GM12865 (cell line): ENCODE results near the gene CACNA1G.

Experiments used
- DNase-seq: peaks from one replicate; pipeline ENCODE4 v3.0.0; 2010; ENCODE audit warnings: low read depth
- H3K4me3 ChIP-seq: 2 replicates; pipeline ENCODE4 v1.5.1; 2011; ENCODE audit warnings: mild to moderate bottlenecking, low read depth, low read length, control low read depth
- TF ChIP-seq, protein P1 (sequence below): IDR thresholded peaks from 2 replicates; pipeline ENCODE4 v1.5.1; 2011; ENCODE audit warnings: low read length, control low read depth, low read depth, inconsistent platforms; ENCODE audit not compliant: insufficient read depth; ENCODE audit errors: missing control alignments

CACNA1G gene

DNA sequence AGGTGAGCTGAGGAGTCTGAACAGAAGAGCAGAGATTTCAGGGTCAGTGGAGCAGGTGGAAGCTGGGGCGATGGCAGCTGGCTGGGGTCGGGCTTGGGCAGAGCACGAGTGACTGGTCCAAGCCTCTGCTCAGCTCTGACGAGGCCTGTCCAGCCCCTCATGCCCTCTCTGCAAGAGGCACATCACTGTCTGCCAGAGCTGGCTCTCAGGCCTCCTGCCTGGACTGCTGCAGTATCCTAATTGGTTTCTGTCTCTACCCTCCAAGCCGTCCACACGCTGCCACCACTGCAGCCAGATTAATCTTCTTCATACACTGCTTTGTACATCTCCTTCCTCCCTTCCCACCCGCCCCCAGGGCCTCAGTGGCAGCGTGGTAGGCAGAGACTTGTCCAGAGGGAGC is 25.4 kb downstream of the CACNA1G start:
- TF ChIP-seq, protein P1, sequence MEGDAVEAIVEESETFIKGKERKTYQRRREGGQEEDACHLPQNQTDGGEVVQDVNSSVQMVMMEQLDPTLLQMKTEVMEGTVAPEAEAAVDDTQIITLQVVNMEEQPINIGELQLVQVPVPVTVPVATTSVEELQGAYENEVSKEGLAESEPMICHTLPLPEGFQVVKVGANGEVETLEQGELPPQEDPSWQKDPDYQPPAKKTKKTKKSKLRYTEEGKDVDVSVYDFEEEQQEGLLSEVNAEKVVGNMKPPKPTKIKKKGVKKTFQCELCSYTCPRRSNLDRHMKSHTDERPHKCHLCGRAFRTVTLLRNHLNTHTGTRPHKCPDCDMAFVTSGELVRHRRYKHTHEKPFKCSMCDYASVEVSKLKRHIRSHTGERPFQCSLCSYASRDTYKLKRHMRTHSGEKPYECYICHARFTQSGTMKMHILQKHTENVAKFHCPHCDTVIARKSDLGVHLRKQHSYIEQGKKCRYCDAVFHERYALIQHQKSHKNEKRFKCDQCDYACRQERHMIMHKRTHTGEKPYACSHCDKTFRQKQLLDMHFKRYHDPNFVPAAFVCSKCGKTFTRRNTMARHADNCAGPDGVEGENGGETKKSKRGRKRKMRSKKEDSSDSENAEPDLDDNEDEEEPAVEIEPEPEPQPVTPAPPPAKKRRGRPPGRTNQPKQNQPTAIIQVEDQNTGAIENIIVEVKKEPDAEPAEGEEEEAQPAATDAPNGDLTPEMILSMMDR, result no peak
- DNase-seq, result no peak
- no peak overlapping the region for H3K4me3 ChIP-seq

DNA sequence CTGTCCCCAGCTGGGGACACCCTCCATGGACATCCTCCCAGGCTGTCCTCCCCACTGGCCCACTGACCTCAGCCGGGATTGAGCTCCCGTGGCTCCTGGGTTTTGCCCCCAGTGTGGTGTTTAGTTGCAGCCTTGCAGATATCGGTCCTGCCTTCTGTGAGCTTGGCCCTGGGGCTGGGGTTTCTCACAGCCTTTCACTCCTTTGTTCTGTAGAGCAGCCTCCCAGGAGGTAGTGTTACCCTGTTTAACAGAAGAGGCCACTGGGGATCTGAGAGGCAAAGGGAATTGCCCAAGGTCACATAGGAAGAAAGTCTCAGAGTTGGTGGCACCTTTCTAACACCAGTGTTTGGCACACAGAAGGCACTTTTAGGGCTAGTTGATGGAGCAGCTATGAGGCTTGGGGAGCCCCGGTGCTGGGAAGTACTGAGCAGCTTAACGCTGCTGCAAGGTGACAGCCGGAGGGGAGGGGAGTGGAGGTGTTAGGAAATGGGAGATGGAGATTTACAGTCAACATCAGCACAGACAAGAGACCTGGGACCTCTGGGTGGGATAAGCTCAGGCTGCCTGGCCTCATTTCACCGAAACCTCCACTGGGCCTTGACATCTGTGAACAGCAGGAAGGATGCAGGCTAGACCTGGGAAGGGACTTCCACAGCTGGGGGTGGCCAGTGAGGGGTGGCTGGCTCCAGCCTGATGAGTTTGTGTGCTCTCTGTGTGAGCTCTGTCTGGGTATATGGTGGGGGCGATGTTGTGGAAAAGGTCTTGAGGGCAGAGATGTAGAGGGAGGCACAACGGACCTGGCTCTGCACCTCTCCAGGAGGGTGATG is 26.1 kb downstream of the CACNA1G start:
- no peak overlapping the region for H3K4me3 ChIP-seq
- TF ChIP-seq, protein P1, result no peak
- DNase-seq, result no peak

DNA sequence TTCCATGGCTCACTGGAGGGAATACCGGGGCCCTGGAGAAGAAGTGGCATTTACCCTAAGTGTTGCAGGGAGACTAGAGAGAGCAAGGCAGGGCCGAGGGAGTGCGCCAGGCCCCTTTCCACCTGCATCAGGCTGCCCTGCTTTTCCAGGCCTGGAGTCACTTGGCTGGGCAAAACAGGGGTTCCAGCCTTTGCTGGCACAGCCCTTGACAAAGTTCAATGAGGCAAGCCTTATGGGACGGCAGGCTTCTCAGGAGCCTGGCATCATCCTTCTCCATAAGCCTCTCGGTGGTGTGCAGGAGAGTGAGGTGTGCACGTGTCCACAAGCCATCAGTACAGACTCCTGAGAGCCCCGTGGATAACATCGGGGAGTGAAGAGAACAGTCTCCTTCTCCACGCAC is 27.1 kb downstream of the CACNA1G start:
- TF ChIP-seq, protein P1, result no peak
- DNase-seq, result no peak
- H3K4me3 ChIP-seq, result no peak overlapping the region

DNA sequence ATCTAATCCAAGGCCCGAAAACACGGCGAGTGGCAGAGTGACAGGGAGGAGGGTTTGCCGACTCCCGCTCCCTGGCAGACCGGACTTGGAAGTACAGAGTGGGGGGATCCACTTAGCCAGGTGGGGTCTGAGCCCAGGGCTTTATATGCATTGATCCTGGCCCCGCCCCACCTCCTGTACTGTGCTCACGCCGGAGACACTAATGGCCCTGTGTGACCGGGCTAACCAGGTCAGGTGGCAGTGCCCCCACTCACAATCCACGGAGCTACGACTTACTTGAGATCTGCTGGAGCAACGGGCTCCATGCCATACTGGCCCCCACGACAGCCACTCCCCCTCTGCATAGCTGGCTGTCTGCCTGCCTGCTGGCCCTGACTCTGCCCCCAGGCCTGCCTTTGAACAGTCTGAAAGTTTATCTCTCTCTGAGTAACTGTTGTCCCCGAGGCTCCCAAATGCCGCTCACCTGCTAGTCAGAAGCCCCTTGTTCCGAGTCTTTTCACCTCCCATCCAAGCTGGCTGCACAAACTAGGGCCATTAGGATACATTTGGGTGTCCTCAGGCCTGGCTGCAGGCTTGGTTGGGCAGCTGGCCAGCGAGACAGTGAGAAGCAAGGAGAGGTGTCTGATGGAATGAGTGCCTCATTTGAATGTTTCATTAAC is 28.0 kb downstream of the CACNA1G start:
- DNase-seq, result no peak
- TF ChIP-seq, protein P1, result no peak
- no peak overlapping the region for H3K4me3 ChIP-seq

DNA sequence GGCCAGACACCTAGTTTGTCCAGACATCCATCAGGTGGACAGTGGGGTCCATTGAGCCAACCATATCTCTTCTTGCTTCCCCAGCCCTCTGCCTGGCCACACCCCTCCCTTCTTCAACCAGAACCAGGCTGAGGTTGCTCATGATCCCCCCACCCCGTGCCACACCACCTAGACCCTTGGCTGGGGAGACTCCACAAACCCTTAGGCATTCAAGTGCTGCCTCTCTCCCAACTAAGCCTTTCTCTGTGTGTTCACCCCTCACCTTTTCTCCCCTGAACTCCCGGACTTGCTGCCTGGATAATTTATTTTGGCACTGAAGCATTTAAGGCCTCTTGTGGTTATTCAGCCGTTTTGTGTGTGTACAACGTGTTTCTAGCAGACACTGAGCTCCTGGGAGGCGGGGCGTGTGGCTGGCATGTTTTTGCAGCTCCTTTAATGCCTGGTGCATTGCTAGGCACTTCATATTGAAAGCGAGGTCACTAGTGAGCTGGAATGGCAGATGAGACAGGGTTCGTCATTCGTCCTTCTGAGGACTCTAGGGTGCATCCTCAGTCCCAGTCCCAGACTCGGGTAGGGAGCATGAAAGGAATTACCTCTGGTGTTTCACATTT is 28.7 kb downstream of the CACNA1G start:
- no peak overlapping the region for H3K4me3 ChIP-seq
- no peak for DNase-seq
- TF ChIP-seq, protein P1, result no peak

DNA sequence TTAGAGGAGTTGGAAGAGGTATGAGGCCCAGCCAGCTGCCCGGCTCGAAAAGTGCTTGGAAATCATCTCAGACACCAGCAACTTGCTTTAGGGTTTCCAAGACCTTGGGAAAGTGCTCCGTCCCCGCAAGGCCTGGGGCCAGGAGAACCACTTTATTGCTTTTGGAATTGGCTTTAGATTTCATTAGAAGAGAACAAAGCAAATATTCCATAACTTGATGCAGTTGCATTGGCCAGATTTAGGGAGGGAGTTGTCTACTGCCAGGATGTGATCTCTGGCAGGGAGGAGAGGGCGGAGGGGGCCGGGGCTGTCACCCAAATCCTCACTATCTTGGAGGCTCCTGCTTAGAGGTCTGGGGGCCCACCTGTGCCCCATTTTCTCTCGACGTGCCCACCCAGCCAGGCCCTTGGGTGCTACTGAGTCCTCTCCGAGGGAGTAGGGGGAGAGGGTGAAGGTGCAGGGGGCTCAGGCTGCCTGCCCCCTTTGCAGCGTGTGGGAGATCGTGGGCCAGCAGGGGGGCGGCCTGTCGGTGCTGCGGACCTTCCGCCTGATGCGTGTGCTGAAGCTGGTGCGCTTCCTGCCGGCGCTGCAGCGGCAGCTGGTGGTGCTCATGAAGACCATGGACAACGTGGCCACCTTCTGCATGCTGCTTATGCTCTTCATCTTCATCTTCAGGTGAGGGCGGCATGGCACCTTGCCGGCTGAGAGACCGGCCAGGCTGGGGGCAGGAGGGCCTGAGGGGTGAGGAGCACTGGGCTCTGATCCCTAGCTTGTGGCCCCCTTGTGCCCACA is 30.6 kb downstream of the CACNA1G start:
- no peak for DNase-seq
- TF ChIP-seq, protein P1, result no peak
- no peak overlapping the region for H3K4me3 ChIP-seq
